ENCODE data around the gene ZNF205. TPM values are rescaled to one million over a fixed set of nuclear protein-coding genes. Genes with fewer than 3 reads are reported as not detected.
"Not testable (repeated sequence)": the region's sequence is repeated elsewhere in the genome, so short reads cannot be mapped to it uniquely, and the experiment has no call there.

ZNF205 gene
- total RNA-seq, 4 donors from 2014 or later = 11.6 to 25.8 (median 20.4) TPM

- Histone ChIP-seq H3K27ac (no peak overlapping the region), H3K9me3 (no peaks in the 10 kb centered on the region), H3K4me1 (no peaks in the 10 kb centered on the region), H3K27me3 (peaks cover 9% of the 10 kb centered on the region), H3K36me3 (no peaks in the 10 kb centered on the region), H3K4me3 (no peak overlapping the region)
- TF ChIP-seq POLR2AphosphoS5 (IDR thresholded peaks at IDR 0.05) (no peak), CTCF (IDR thresholded peaks at IDR 0.05) (no peak), EP300 (IDR thresholded peaks at IDR 0.05) (no peak), POLR2A (IDR thresholded peaks at IDR 0.05) (no peak)
- WGBS, 2 donors (ENCODE audit: low coverage in 1 of 2) = 88 to 97% methylated on average over 5 to 7 of the region's 7 CpGs
- ATAC-seq = no peak
Measured at GRCh38 chr16:3073448-3073847, 38.9 kb upstream of the ZNF205 start.

- H3K36me3 ChIP-seq = no peaks in the 10 kb centered on the region
- peaks cover 9% of the 10 kb centered on the region for H3K27me3 ChIP-seq
- H3K4me3 ChIP-seq = no peak overlapping the region
- 57 to 70% methylated on average over 7 to 8 of the region's 9 CpGs for WGBS, 2 donors (ENCODE audit: low coverage in 1 of 2)
- no peaks in the 10 kb centered on the region for H3K4me1 ChIP-seq
- no peak overlapping the region for H3K27ac ChIP-seq
- no peaks in the 10 kb centered on the region for H3K9me3 ChIP-seq
- TF ChIP-seq POLR2A (IDR thresholded peaks at IDR 0.05) = no peak
- TF ChIP-seq POLR2AphosphoS5 (IDR thresholded peaks at IDR 0.05) = no peak
- no peak for TF ChIP-seq CTCF (IDR thresholded peaks at IDR 0.05)
- no peak for ATAC-seq
Measured at GRCh38 chr16:3074860-3075522, 37.4 kb upstream of the ZNF205 start.

GRCh38 chr16:3075523-3075915, 36.9 kb upstream of the ZNF205 start:
- TF ChIP-seq CTCF (IDR thresholded peaks at IDR 0.05) = no peak
- TF ChIP-seq EP300 (IDR thresholded peaks at IDR 0.05) = no peak
- no peak for TF ChIP-seq POLR2AphosphoS5 (IDR thresholded peaks at IDR 0.05)
- no peak for TF ChIP-seq POLR2A (IDR thresholded peaks at IDR 0.05)
- H3K27me3 ChIP-seq = peaks cover 9% of the 10 kb centered on the region
- no peaks in the 10 kb centered on the region for H3K36me3 ChIP-seq
- no peak for ATAC-seq
- 40 to 83% methylated on average over 1 of the region's 10 CpGs for WGBS, 2 donors (ENCODE audit: low coverage in 1 of 2)
- H3K4me3 ChIP-seq = no peak overlapping the region
- no peaks in the 10 kb centered on the region for H3K4me1 ChIP-seq
- no peaks in the 10 kb centered on the region for H3K9me3 ChIP-seq
- H3K27ac ChIP-seq = no peak overlapping the region

GRCh38 chr16:3075946-3076345, 36.4 kb upstream of the ZNF205 start:
- H3K27me3 ChIP-seq, ATAC-seq, H3K9me3 ChIP-seq, H3K4me3 ChIP-seq, H3K27ac ChIP-seq, H3K4me1 ChIP-seq, H3K36me3 ChIP-seq: not testable (repeated sequence)
- WGBS, 2 donors (ENCODE audit: low coverage in 1 of 2) = 92 to 100% methylated on average over 3 to 6 of the region's 6 CpGs

GRCh38 chr16:3076577-3076976, 35.8 kb upstream of the ZNF205 start:
- Histone ChIP-seq H3K4me1 (no peaks in the 10 kb centered on the region), H3K36me3 (no peaks in the 10 kb centered on the region), H3K4me3 (no peak overlapping the region), H3K27ac (no peak overlapping the region), H3K27me3 (peaks cover 9% of the 10 kb centered on the region), H3K9me3 (no peaks in the 10 kb centered on the region)
- TF ChIP-seq CTCF (IDR thresholded peaks at IDR 0.05) (no peak), POLR2AphosphoS5 (IDR thresholded peaks at IDR 0.05) (no peak), EP300 (IDR thresholded peaks at IDR 0.05) (no peak), POLR2A (IDR thresholded peaks at IDR 0.05) (no peak)
- ATAC-seq = no peak
- WGBS, 2 donors (ENCODE audit: low coverage in 1 of 2) = no CpG with 5 or more reads among the region's 6 CpGs
